Stromal cell of bone marrow (primary cell): ENCODE results near the gene RAB6C.
"Not testable (repeated sequence)": the region's sequence is repeated elsewhere in the genome, so short reads cannot be mapped to it uniquely, and the experiment has no call there.

ENCODE experiments used
- DNase-seq: peaks from one replicate; pipeline ENCODE4 v3.0.0-alpha.2; 2012; ENCODE audit warnings: low read depth

Gene RAB6C

GRCh38 chr2:129979629-129980155 lies at the start of gene RAB6C:
Gene RAB6C (plus strand): TSS chr2:129979666. CDS start chr2:129980116, 450 bp downstream.
- DNase-seq, result not testable (repeated sequence)

- DNase-seq, result no peak
These were observed 49.0 kb upstream of the RAB6C start for GRCh38 chr2:129930451-129930850.

GRCh38 chr2:129933387-129933786 lies 46.1 kb upstream of the RAB6C start:
- not testable (repeated sequence) for DNase-seq

GRCh38 chr2:129934044-129934822 lies 45.2 kb upstream of the RAB6C start:
- DNase-seq, result no peak

- DNase-seq, result no peak
These were observed 44.3 kb upstream of the RAB6C start for GRCh38 chr2:129935118-129935517.

- DNase-seq, result no peak
These were observed 43.0 kb upstream of the RAB6C start for GRCh38 chr2:129936334-129936934.

GRCh38 chr2:129938850-129939471 lies 40.5 kb upstream of the RAB6C start:
- DNase-seq, result not testable (repeated sequence)

- DNase-seq, result not testable (repeated sequence)
These were observed 36.0 kb upstream of the RAB6C start for GRCh38 chr2:129943456-129943855.

- DNase-seq, result no peak
These were observed 33.9 kb upstream of the RAB6C start for GRCh38 chr2:129945557-129945956.

GRCh38 chr2:129947712-129948111 lies 31.8 kb upstream of the RAB6C start:
- not testable (repeated sequence) for DNase-seq

GRCh38 chr2:129956171-129956570 lies 23.3 kb upstream of the RAB6C start:
- DNase-seq, result not testable (repeated sequence)

GRCh38 chr2:129957891-129958290 lies 21.6 kb upstream of the RAB6C start:
- DNase-seq, result no peak

GRCh38 chr2:129958736-129959135 lies 20.7 kb upstream of the RAB6C start:
- DNase-seq, result not testable (repeated sequence)

- DNase-seq, result not testable (repeated sequence)
These were observed 10.9 kb upstream of the RAB6C start for GRCh38 chr2:129968605-129969004.

GRCh38 chr2:129975016-129975774 lies 4.3 kb upstream of the RAB6C start:
- no peak for DNase-seq

GRCh38 chr2:129976969-129977368 lies 2.5 kb upstream of the RAB6C start:
- not testable (repeated sequence) for DNase-seq

- DNase-seq, result no peak
These were observed 1.5 kb upstream of the RAB6C start for GRCh38 chr2:129977986-129978385.

- DNase-seq, result not testable (repeated sequence)
These were observed 780 bp downstream of the RAB6C start for GRCh38 chr2:129980246-129980645.

GRCh38 chr2:129981689-129982088 lies 2.2 kb downstream of the RAB6C start:
- DNase-seq, result not testable (repeated sequence)

- no peak for DNase-seq
These were observed 5.0 kb downstream of the RAB6C start for GRCh38 chr2:129984426-129984825.

GRCh38 chr2:129992415-129993006 lies 13.0 kb downstream of the RAB6C start:
- DNase-seq, result not testable (repeated sequence)

- not testable (repeated sequence) for DNase-seq
These were observed 13.7 kb downstream of the RAB6C start for GRCh38 chr2:129993151-129993550.
